CD4-positive, alpha-beta memory T cell (primary cell): ENCODE measurements around the gene CDH13. TPM values are rescaled to one million over a fixed set of nuclear protein-coding genes. Genes with fewer than 3 reads are reported as not detected.

Experiments used
- CTCF ChIA-PET: fragments of 350-600 bp; sonication (Branson Sonifier 250); formaldehyde crosslinking; loops from one replicate; lab custom pipeline; 2021; ENCODE audit warnings: inconsistent platforms; ENCODE audit not compliant: partially characterized antibody; lab: Charles Lee
- POLR2A ChIA-PET: fragments of 350-600 bp; sonication (Branson Sonifier 250); formaldehyde crosslinking; loops from one replicate; lab custom pipeline; 2021; ENCODE audit not compliant: partially characterized antibody; lab: Charles Lee
- DNase-seq, 5 donors: peaks; one replicate each; pipeline versions ENCODE4 v3.0.0 to v3.0.0-alpha.2; 2020 to 2022; ENCODE audit warnings: mixed read lengths in 1 of 5
- H3K27ac ChIP-seq: one replicate; pipeline ENCODE4 v1.7.0; 2013; ENCODE audit warnings: low read depth, low read length
- H3K27me3 ChIP-seq: 2 replicates; pipeline ENCODE4 v1.7.0; 2013; ENCODE audit warnings: mild to moderate bottlenecking, low read length, moderate library complexity; ENCODE audit not compliant: insufficient read depth
- H3K36me3 ChIP-seq: 2 replicates; pipeline ENCODE4 v1.7.0; 2013; ENCODE audit warnings: mild to moderate bottlenecking, low read length, moderate library complexity; ENCODE audit not compliant: insufficient read depth
- H3K4me1 ChIP-seq: 2 replicates; pipeline ENCODE4 v1.7.0; 2013; ENCODE audit warnings: mild to moderate bottlenecking, low read length, moderate library complexity; ENCODE audit not compliant: insufficient read depth
- H3K4me3 ChIP-seq, 2 donors: one replicate each; pipeline ENCODE4 v1.7.0; 2013; ENCODE audit warnings: low read length in 2 of 2, mild to moderate bottlenecking in 1 of 2
- H3K9me3 ChIP-seq, 2 donors: one replicate each; pipeline ENCODE4 v1.7.0; 2013; ENCODE audit warnings: low read length in 2 of 2, control low read depth in 1 of 2; ENCODE audit not compliant: control insufficient read depth in 1 of 2
- H3K27ac Mint-ChIP-seq, 7 donors: one replicate each; pipeline ENCODE4 v1.8.0; 2020 to 2021; ENCODE audit warnings: mixed read lengths in 7 of 7, mild to moderate bottlenecking in 6 of 7, inconsistent platforms in 3 of 7, moderate library complexity in 3 of 7
- H3K27me3 Mint-ChIP-seq, 2 donors: one replicate each; pipeline ENCODE4 v1.8.0; 2020 to 2021; ENCODE audit warnings: mixed read lengths in 2 of 2
- H3K36me3 Mint-ChIP-seq, 2 donors: one replicate each; pipeline ENCODE4 v1.8.0; 2020 to 2021; ENCODE audit warnings: mixed read lengths in 2 of 2, inconsistent platforms in 1 of 2, mild to moderate bottlenecking in 1 of 2
- H3K4me1 Mint-ChIP-seq, 4 donors: one replicate each; pipeline ENCODE4 v1.8.0; 2020 to 2021; ENCODE audit warnings: mixed read lengths in 4 of 4, mild to moderate bottlenecking in 1 of 4
- H3K4me3 Mint-ChIP-seq, 8 donors: one replicate each; pipeline ENCODE4 v1.8.0; 2020 to 2021; ENCODE audit warnings: mixed read lengths in 8 of 8, mild to moderate bottlenecking in 7 of 8, moderate library complexity in 6 of 8, inconsistent platforms in 3 of 8
- H3K9me3 Mint-ChIP-seq, 8 donors: one replicate each; pipeline ENCODE4 v1.8.0; 2020 to 2021; ENCODE audit warnings: mixed read lengths in 8 of 8, mild to moderate bottlenecking in 5 of 8, inconsistent platforms in 3 of 8, moderate library complexity in 1 of 8
- intact Hi-C: fragments of 100-400 bp; cut with micrococcal nuclease; formaldehyde crosslinking; loops from one replicate; pipeline ENCODE4 v1.15.1; 2023
- polyA plus RNA-seq, 2 donors: library from polyadenylated mRNA; unstranded; fragments of 300-500 nt; fragmentation: Illumina TruSeq; gene quantifications; one replicate each; pipeline ENCODE4 v1.2.3, GENCODE V29; 2021
- total RNA-seq, 2 experiments: library from RNA; stranded (reverse); gene quantifications; one replicate each; pipeline ENCODE4 v1.2.3, GENCODE V29; 2021

Gene CDH13
- total and polyA plus RNA-seq, 4 experiments from 2014 or later, result not detected

GRCh38 chr16:82980810-82981209 is 354.0 kb downstream of the CDH13 start:
- intact Hi-C loops, result no loop called here
- H3K27me3 ChIP-seq, result no peaks in the 10 kb centered on the region
- no peak overlapping the region for H3K27ac Mint-ChIP-seq
- H3K4me1 ChIP-seq, result no peaks in the 10 kb centered on the region
- peaks cover 1 to 3% of the 10 kb centered on the region in 2 donors for H3K27me3 Mint-ChIP-seq
- H3K9me3 ChIP-seq, result no peaks in the 10 kb centered on the region
- H3K36me3 ChIP-seq, result no peaks in the 10 kb centered on the region
- H3K27ac ChIP-seq, result no peak overlapping the region
- POLR2A ChIA-PET, result no interaction called here
- H3K4me3 Mint-ChIP-seq, result no peak overlapping the region
- no peak overlapping the region for H3K4me3 ChIP-seq
- CTCF ChIA-PET, result no interaction called here
- H3K36me3 Mint-ChIP-seq, result peaks cover 0 to 6% of the 10 kb centered on the region in 2 donors
- H3K4me1 Mint-ChIP-seq, result no peaks in the 10 kb centered on the region
- no peak for DNase-seq
- peaks cover 0 to 12% (median 9%) of the 10 kb centered on the region in 8 donors for H3K9me3 Mint-ChIP-seq

GRCh38 chr16:82987767-82988166 is 361.0 kb downstream of the CDH13 start:
- Histone ChIP-seq H3K36me3 (no peaks in the 10 kb centered on the region), H3K4me1 (no peaks in the 10 kb centered on the region), H3K27ac (no peak overlapping the region), H3K9me3 (no peaks in the 10 kb centered on the region), H3K27me3 (no peaks in the 10 kb centered on the region), H3K4me3 (no peak overlapping the region)
- no peak for DNase-seq
- Mint-ChIP-seq H3K9me3 (peaks cover 0 to 4% (median 0%) of the 10 kb centered on the region in 8 donors), H3K4me1 (no peaks in the 10 kb centered on the region), H3K4me3 (no peak overlapping the region), H3K36me3 (no peaks in the 10 kb centered on the region), H3K27ac (no peak overlapping the region), H3K27me3 (peaks cover 0 to 3% of the 10 kb centered on the region in 2 donors)
- CTCF ChIA-PET, result no interaction called here
- intact Hi-C loops, result no loop called here
- POLR2A ChIA-PET, result no interaction called here

GRCh38 chr16:82990155-82990554 is 363.4 kb downstream of the CDH13 start:
- intact Hi-C loops, result no loop called here
- no peak for DNase-seq
- Histone ChIP-seq H3K9me3 (no peaks in the 10 kb centered on the region), H3K27ac (no peak overlapping the region), H3K27me3 (no peaks in the 10 kb centered on the region), H3K4me3 (no peak overlapping the region), H3K4me1 (no peaks in the 10 kb centered on the region), H3K36me3 (no peaks in the 10 kb centered on the region)
- Mint-ChIP-seq H3K4me3 (no peak overlapping the region), H3K36me3 (no peaks in the 10 kb centered on the region), H3K4me1 (no peaks in the 10 kb centered on the region), H3K9me3 (peaks cover 0 to 4% (median 0%) of the 10 kb centered on the region in 8 donors), H3K27me3 (no peaks in the 10 kb centered on the region), H3K27ac (no peak overlapping the region)
- CTCF ChIA-PET, result no interaction called here
- POLR2A ChIA-PET, result no interaction called here

GRCh38 chr16:82991410-82991809 is 364.6 kb downstream of the CDH13 start:
- POLR2A ChIA-PET, result no interaction called here
- intact Hi-C loops, result no loop called here
- H3K4me1 Mint-ChIP-seq, result no peaks in the 10 kb centered on the region
- H3K36me3 Mint-ChIP-seq, result no peaks in the 10 kb centered on the region
- no peaks in the 10 kb centered on the region for H3K27me3 ChIP-seq
- H3K36me3 ChIP-seq, result no peaks in the 10 kb centered on the region
- H3K27ac ChIP-seq, result no peak overlapping the region
- peaks cover 0 to 4% (median 0%) of the 10 kb centered on the region in 8 donors for H3K9me3 Mint-ChIP-seq
- CTCF ChIA-PET, result no interaction called here
- peaks cover 2% of the 10 kb centered on the region for H3K4me1 ChIP-seq
- no peaks in the 10 kb centered on the region for H3K9me3 ChIP-seq
- H3K4me3 Mint-ChIP-seq, result no peak overlapping the region
- no peak overlapping the region for H3K27ac Mint-ChIP-seq
- H3K27me3 Mint-ChIP-seq, result no peaks in the 10 kb centered on the region
- no peak overlapping the region for H3K4me3 ChIP-seq
- no peak for DNase-seq

- no peaks in the 10 kb centered on the region for H3K27me3 ChIP-seq
- H3K4me3 Mint-ChIP-seq, result no peak overlapping the region
- CTCF ChIA-PET, result no interaction called here
- no peaks in the 10 kb centered on the region for H3K4me1 Mint-ChIP-seq
- intact Hi-C loops, result no loop called here
- H3K4me1 ChIP-seq, result peaks cover 6% of the 10 kb centered on the region
- H3K36me3 Mint-ChIP-seq, result no peaks in the 10 kb centered on the region
- no peaks in the 10 kb centered on the region for H3K36me3 ChIP-seq
- no peak overlapping the region for H3K27ac ChIP-seq
- H3K9me3 Mint-ChIP-seq, result peaks cover 0 to 4% (median 0%) of the 10 kb centered on the region in 8 donors
- H3K27ac Mint-ChIP-seq, result no peak overlapping the region
- H3K4me3 ChIP-seq, result no peak overlapping the region
- no peaks in the 10 kb centered on the region for H3K27me3 Mint-ChIP-seq
- H3K9me3 ChIP-seq, result no peaks in the 10 kb centered on the region
- DNase-seq, result no peak
- POLR2A ChIA-PET, result no interaction called here
Measured at GRCh38 chr16:82991966-82992675, 365.4 kb downstream of the CDH13 start.

- no peaks in the 10 kb centered on the region for H3K9me3 ChIP-seq
- H3K9me3 Mint-ChIP-seq, result peaks cover 0 to 4% (median 0%) of the 10 kb centered on the region in 8 donors
- H3K27me3 ChIP-seq, result no peaks in the 10 kb centered on the region
- DNase-seq, result no peak
- CTCF ChIA-PET, result no interaction called here
- H3K27ac Mint-ChIP-seq, result no peak overlapping the region
- no peaks in the 10 kb centered on the region for H3K27me3 Mint-ChIP-seq
- H3K36me3 Mint-ChIP-seq, result no peaks in the 10 kb centered on the region
- POLR2A ChIA-PET, result no interaction called here
- intact Hi-C loops, result no loop called here
- H3K4me3 Mint-ChIP-seq, result no peak overlapping the region
- H3K4me1 ChIP-seq, result peaks cover 6% of the 10 kb centered on the region
- no peak overlapping the region for H3K4me3 ChIP-seq
- no peaks in the 10 kb centered on the region for H3K4me1 Mint-ChIP-seq
- H3K27ac ChIP-seq, result no peak overlapping the region
- H3K36me3 ChIP-seq, result no peaks in the 10 kb centered on the region
Measured at GRCh38 chr16:82992786-82993185, 366.0 kb downstream of the CDH13 start.

GRCh38 chr16:82993415-82993814 is 366.6 kb downstream of the CDH13 start:
- Histone ChIP-seq H3K9me3 (no peaks in the 10 kb centered on the region), H3K27ac (no peak overlapping the region), H3K4me3 (no peak overlapping the region), H3K36me3 (no peaks in the 10 kb centered on the region), H3K27me3 (no peaks in the 10 kb centered on the region), H3K4me1 (peaks cover 6% of the 10 kb centered on the region)
- intact Hi-C loops, result no loop called here
- CTCF ChIA-PET, result no interaction called here
- H3K9me3 Mint-ChIP-seq, result peaks cover 0 to 4% (median 0%) of the 10 kb centered on the region in 8 donors
- H3K27me3 Mint-ChIP-seq, result no peaks in the 10 kb centered on the region
- H3K36me3 Mint-ChIP-seq, result no peaks in the 10 kb centered on the region
- POLR2A ChIA-PET, result no interaction called here
- no peaks in the 10 kb centered on the region for H3K4me1 Mint-ChIP-seq
- H3K4me3 Mint-ChIP-seq, result no peak overlapping the region
- DNase-seq, result no peak
- H3K27ac Mint-ChIP-seq, result no peak overlapping the region
